ENCODE data around the gene SUSD3. TPM values are rescaled to one million over a fixed set of nuclear protein-coding genes. Genes with fewer than 3 reads are reported as not detected.

The SUSD3 gene
- total and polyA plus RNA-seq, 7 experiments from 2014 or later, result 62.8 to 315 (median 78.8) TPM

GRCh38 chr9:93020771-93021670 is 37.5 kb upstream of the SUSD3 start:
- ChIA-PET CTCF (interaction anchor here (0.5 to 1.3 kb wide), 3 partner anchors 55 to 305 kb away, joined by 3 to 4 read pairs (median 3); no protein-coding TSS in a partner anchor), POLR2A (interaction anchor here (0.7 to 19.6 kb wide), 13 partner anchors 8 to 113 kb away, joined by 3 to 365 read pairs (median 3); partner anchors contain the start of genes NINJ1 and SUSD3)
- peak overlapping the region; percentile 77 to 100 (median 98) for H3K27ac Mint-ChIP-seq
- Histone ChIP-seq H3K4me3 (ENCODE audit: low read length) (no peak overlapping the region), H3K9me3 (ENCODE audit: control insufficient read depth in 2 of 3, low read length in 3 of 3) (no peaks in the 10 kb centered on the region), H3K27ac (ENCODE audit: low read depth, low read length) (peak overlapping the region; percentile 90), H3K27me3 (ENCODE audit: control insufficient read depth in 2 of 2, insufficient read depth in 2 of 2, low read length in 2 of 2) (no peaks in the 10 kb centered on the region), H3K36me3 (ENCODE audit: control insufficient read depth in 2 of 3, insufficient read depth in 3 of 3, low read length in 3 of 3) (peaks cover 27 to 91% (median 37%) of the 10 kb centered on the region in 3 experiments), H3K4me1 (ENCODE audit: control insufficient read depth in 2 of 2, insufficient read depth in 2 of 2, low read length in 2 of 2) (peaks cover 27 to 63% of the 10 kb centered on the region in 2 donors)
- peak overlapping the region in 7 of 10 donors; percentile 13 to 61 (median 42) for H3K4me3 Mint-ChIP-seq
- H3K27me3 Mint-ChIP-seq, result no peaks in the 10 kb centered on the region
- DNase-seq (peak in 7 of 9 donors; percentile 35 to 76 (median 65)), ATAC-seq (peak; percentile 80)
- peaks cover 0 to 1% (median 0%) of the 10 kb centered on the region in 11 donors for H3K9me3 Mint-ChIP-seq
- intact Hi-C loops (cut with micrococcal nuclease), result no loop called here
- peaks cover 8 to 52% (median 35%) of the 10 kb centered on the region in 5 donors for H3K36me3 Mint-ChIP-seq
- H3K4me1 Mint-ChIP-seq, result peaks cover 35 to 83% (median 71%) of the 10 kb centered on the region in 7 donors

- H3K36me3 Mint-ChIP-seq, result peaks cover 8 to 52% (median 36%) of the 10 kb centered on the region in 5 donors
- peak overlapping the region in 2 of 10 donors; percentile 12 to 13 for H3K4me3 Mint-ChIP-seq
- H3K4me1 ChIP-seq (ENCODE audit: control insufficient read depth in 2 of 2, insufficient read depth in 2 of 2, low read length in 2 of 2), result peaks cover 37 to 74% of the 10 kb centered on the region in 2 donors
Observed at GRCh38 chr9:93022066-93022465, 36.4 kb upstream of the SUSD3 start.

DNA sequence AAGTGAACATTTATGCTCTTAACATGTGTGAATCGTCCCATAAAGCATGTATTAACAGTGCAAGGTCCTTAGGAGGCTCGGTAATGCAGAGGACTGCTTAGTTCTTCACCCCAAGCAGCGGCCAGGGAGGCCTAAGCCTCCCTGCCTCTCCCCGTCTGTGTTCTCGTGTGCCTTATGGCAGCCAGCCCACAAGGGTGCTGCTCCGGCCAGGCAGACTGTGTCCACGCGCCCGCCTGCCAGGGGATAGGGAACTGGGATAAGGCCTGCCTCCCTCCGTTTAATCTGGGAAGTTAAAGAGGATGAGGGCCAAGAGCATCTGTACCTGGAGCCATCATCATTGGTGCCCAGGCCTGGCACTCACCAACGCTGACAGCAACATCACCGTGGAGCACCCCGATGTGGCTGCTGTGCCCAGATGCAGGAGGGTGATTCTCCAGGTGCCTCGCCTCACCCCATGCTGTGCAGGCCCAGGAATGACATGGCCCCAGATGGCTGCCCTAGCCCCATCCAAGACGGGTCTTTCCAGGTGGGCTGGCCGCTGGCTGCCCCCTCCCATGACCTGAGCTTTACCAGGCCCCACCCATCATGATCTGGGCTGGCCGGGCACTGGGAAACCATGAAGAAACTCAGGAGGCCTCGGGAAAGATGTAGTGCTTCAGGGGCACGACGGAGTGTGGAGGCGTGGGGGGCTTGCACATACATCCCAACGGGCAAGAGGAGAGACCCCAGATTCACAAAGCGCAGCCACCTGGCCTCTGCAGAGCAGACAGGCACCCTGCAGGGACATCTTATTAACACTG is 35.6 kb upstream of the SUSD3 start:
- no peaks in the 10 kb centered on the region for H3K9me3 ChIP-seq (ENCODE audit: control insufficient read depth in 2 of 3, low read length in 3 of 3)
- no peaks in the 10 kb centered on the region for H3K27me3 Mint-ChIP-seq
- H3K27ac Mint-ChIP-seq, result peak overlapping the region; percentile 63 to 100 (median 98)
- DNase-seq (no peak), ATAC-seq (no peak)
- peaks cover 0 to 1% (median 0%) of the 10 kb centered on the region in 11 donors for H3K9me3 Mint-ChIP-seq
- ChIA-PET CTCF (interaction anchor here (0.8 to 1.2 kb wide), 2 partner anchors 33 to 69 kb away, joined by 3 read pairs; no protein-coding TSS in a partner anchor), POLR2A (interaction anchor here (0.9 to 19.6 kb wide), 7 partner anchors 11 to 84 kb away, joined by 3 to 365 read pairs (median 21); partner anchors contain the start of gene SUSD3)
- peaks cover 45 to 82% of the 10 kb centered on the region in 2 donors for H3K4me1 ChIP-seq (ENCODE audit: control insufficient read depth in 2 of 2, insufficient read depth in 2 of 2, low read length in 2 of 2)
- H3K4me3 Mint-ChIP-seq, result peak overlapping the region in 4 of 10 donors; percentile 51 to 89 (median 62)
- peaks cover 8 to 51% (median 34%) of the 10 kb centered on the region in 5 donors for H3K36me3 Mint-ChIP-seq
- peaks cover 30 to 83% (median 31%) of the 10 kb centered on the region in 3 experiments for H3K36me3 ChIP-seq (ENCODE audit: control insufficient read depth in 2 of 3, insufficient read depth in 3 of 3, low read length in 3 of 3)
- H3K27me3 ChIP-seq (ENCODE audit: control insufficient read depth in 2 of 2, insufficient read depth in 2 of 2, low read length in 2 of 2), result no peaks in the 10 kb centered on the region
- peaks cover 48 to 96% (median 82%) of the 10 kb centered on the region in 7 donors for H3K4me1 Mint-ChIP-seq
- peak overlapping the region; percentile 90 for H3K27ac ChIP-seq (ENCODE audit: low read depth, low read length)
- H3K4me3 ChIP-seq (ENCODE audit: low read length), result no peak overlapping the region
- intact Hi-C loops (cut with micrococcal nuclease), result no loop called here

More at GRCh38 chr9:93022066-93022465, 36.4 kb upstream of the SUSD3 start:
- H3K36me3 ChIP-seq (ENCODE audit: control insufficient read depth in 2 of 3, insufficient read depth in 3 of 3, low read length in 3 of 3), result peaks cover 30 to 92% (median 37%) of the 10 kb centered on the region in 3 experiments
- H3K27me3 ChIP-seq (ENCODE audit: control insufficient read depth in 2 of 2, insufficient read depth in 2 of 2, low read length in 2 of 2), result no peaks in the 10 kb centered on the region
- Mint-ChIP-seq H3K27me3 (no peaks in the 10 kb centered on the region), H3K9me3 (peaks cover 0 to 1% (median 0%) of the 10 kb centered on the region in 11 donors), H3K4me1 (peaks cover 42 to 93% (median 79%) of the 10 kb centered on the region in 7 donors), H3K27ac (peak overlapping the region; percentile 62 to 100 (median 98))
- H3K27ac ChIP-seq (ENCODE audit: low read depth, low read length), result peak overlapping the region; percentile 90
- DNase-seq, result no peak
- ATAC-seq, result no peak
- intact Hi-C loops (cut with micrococcal nuclease), result no loop called here
- no peak overlapping the region for H3K4me3 ChIP-seq (ENCODE audit: low read length)
- ChIA-PET POLR2A (interaction anchor here (0.7 to 19.6 kb wide), 6 partner anchors 10 to 56 kb away, joined by 3 to 365 read pairs (median 52); partner anchors contain the start of gene SUSD3), CTCF (interaction anchor here (1.2 kb wide), 1 partner anchor 68 kb away, joined by 3 read pairs; no protein-coding TSS in a partner anchor)
- no peaks in the 10 kb centered on the region for H3K9me3 ChIP-seq (ENCODE audit: control insufficient read depth in 2 of 3, low read length in 3 of 3)

GRCh38 chr9:93023521-93023815 is 35.0 kb upstream of the SUSD3 start:
- Mint-ChIP-seq H3K4me1 (peaks cover 51 to 96% (median 82%) of the 10 kb centered on the region in 7 donors), H3K27ac (peak overlapping the region; percentile 63 to 100 (median 98)), H3K27me3 (no peaks in the 10 kb centered on the region), H3K9me3 (peaks cover 0 to under 1% (median 0%) of the 10 kb centered on the region in 11 donors), H3K36me3 (peaks cover 8 to 45% (median 33%) of the 10 kb centered on the region in 5 donors), H3K4me3 (peak overlapping the region in 3 of 10 donors; percentile 51 to 89 (median 72))
- ChIA-PET POLR2A (interaction anchor here (0.7 to 19.6 kb wide), 8 partner anchors 11 to 84 kb away, joined by 3 to 365 read pairs (median 13); partner anchors contain the start of gene SUSD3), CTCF (interaction anchor here (0.8 kb wide), 1 partner anchor 33 kb away, joined by 3 read pairs; no protein-coding TSS in a partner anchor)
- intact Hi-C loops (cut with micrococcal nuclease), result no loop called here
- no peak for ATAC-seq
- Histone ChIP-seq H3K4me3 (ENCODE audit: low read length) (no peak overlapping the region), H3K36me3 (ENCODE audit: control insufficient read depth in 2 of 3, insufficient read depth in 3 of 3, low read length in 3 of 3) (peaks cover 29 to 78% (median 30%) of the 10 kb centered on the region in 3 experiments), H3K4me1 (ENCODE audit: control insufficient read depth in 2 of 2, insufficient read depth in 2 of 2, low read length in 2 of 2) (peaks cover 47 to 85% of the 10 kb centered on the region in 2 donors), H3K27ac (ENCODE audit: low read depth, low read length) (peak overlapping the region; percentile 90), H3K9me3 (ENCODE audit: control insufficient read depth in 2 of 3, low read length in 3 of 3) (no peaks in the 10 kb centered on the region), H3K27me3 (ENCODE audit: control insufficient read depth in 2 of 2, insufficient read depth in 2 of 2, low read length in 2 of 2) (no peaks in the 10 kb centered on the region)
- no peak for DNase-seq

DNA sequence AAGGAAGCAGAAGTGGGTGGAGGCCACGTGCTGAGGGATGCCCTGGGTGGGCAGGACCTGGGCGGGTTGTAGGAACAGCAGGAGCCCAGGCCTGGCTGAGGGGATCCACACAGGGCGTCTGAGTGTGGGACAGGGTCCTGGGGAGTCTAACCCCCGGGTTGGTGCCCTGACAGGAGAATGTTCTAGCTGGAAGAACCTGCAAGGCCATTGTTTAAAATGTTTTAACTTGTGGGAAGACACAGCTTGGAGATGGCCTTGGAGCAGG is 33.9 kb upstream of the SUSD3 start:
- POLR2A ChIA-PET, result interaction anchor here (0.9 to 19.6 kb wide), 16 partner anchors 9 to 109 kb away, joined by 3 to 365 read pairs (median 5); partner anchors contain the start of genes NINJ1 and SUSD3

More for the DNA sequence above, 33.9 kb upstream of the SUSD3 start:
- no peaks in the 10 kb centered on the region for H3K27me3 ChIP-seq (ENCODE audit: control insufficient read depth in 2 of 2, insufficient read depth in 2 of 2, low read length in 2 of 2)
- H3K9me3 Mint-ChIP-seq, result peaks cover 0 to 1% (median 0%) of the 10 kb centered on the region in 11 donors
- H3K27ac ChIP-seq (ENCODE audit: low read depth, low read length), result peak overlapping the region; percentile 90
- H3K4me3 ChIP-seq (ENCODE audit: low read length), result no peak overlapping the region
- H3K27me3 Mint-ChIP-seq, result no peaks in the 10 kb centered on the region
- DNase-seq (no peak), ATAC-seq (no peak)
- peaks cover 6 to 39% (median 30%) of the 10 kb centered on the region in 5 donors for H3K36me3 Mint-ChIP-seq
- intact Hi-C loops (cut with micrococcal nuclease), result no loop called here
- peak overlapping the region in 8 of 10 donors; percentile 12 to 89 (median 48) for H3K4me3 Mint-ChIP-seq
- CTCF ChIA-PET, result interaction anchor here (0.6 to 2.5 kb wide), 11 partner anchors 10 to 174 kb away, joined by 3 to 11 read pairs (median 5); no protein-coding TSS in a partner anchor
- H3K27ac Mint-ChIP-seq, result peak overlapping the region; percentile 95 to 100 (median 98)
- peaks cover 47 to 94% (median 79%) of the 10 kb centered on the region in 7 donors for H3K4me1 Mint-ChIP-seq
- peaks cover 58 to 90% of the 10 kb centered on the region in 2 donors for H3K4me1 ChIP-seq (ENCODE audit: control insufficient read depth in 2 of 2, insufficient read depth in 2 of 2, low read length in 2 of 2)
- no peaks in the 10 kb centered on the region for H3K9me3 ChIP-seq (ENCODE audit: control insufficient read depth in 2 of 3, low read length in 3 of 3)
- peaks cover 23 to 67% (median 27%) of the 10 kb centered on the region in 3 experiments for H3K36me3 ChIP-seq (ENCODE audit: control insufficient read depth in 2 of 3, insufficient read depth in 3 of 3, low read length in 3 of 3)

Measured in naive thymus-derived CD4-positive, alpha-beta T cell (primary cell).